NCI-H2171 treated with DMSO at 0.1 percent for 48 hours (cell line): ENCODE data around the gene DNMT1.
"Not testable (repeated sequence)": the region's sequence is repeated elsewhere in the genome, so short reads cannot be mapped to it uniquely, and the experiment has no call there.

Experiments
- DNase-seq: peaks from one replicate; lab custom pipeline; 2025; lab: John Stamatoyannopoulos, UW

DNMT1 gene

GRCh38 chr19:10183926-10184325, 10.8 kb downstream of the DNMT1 start:
- DNase-seq = no peak

- no peak for DNase-seq
Measured at GRCh38 chr19:10182847-10183246, 11.9 kb downstream of the DNMT1 start.

- no peak for DNase-seq
Measured at GRCh38 chr19:10182076-10182475, 12.7 kb downstream of the DNMT1 start.

DNA sequence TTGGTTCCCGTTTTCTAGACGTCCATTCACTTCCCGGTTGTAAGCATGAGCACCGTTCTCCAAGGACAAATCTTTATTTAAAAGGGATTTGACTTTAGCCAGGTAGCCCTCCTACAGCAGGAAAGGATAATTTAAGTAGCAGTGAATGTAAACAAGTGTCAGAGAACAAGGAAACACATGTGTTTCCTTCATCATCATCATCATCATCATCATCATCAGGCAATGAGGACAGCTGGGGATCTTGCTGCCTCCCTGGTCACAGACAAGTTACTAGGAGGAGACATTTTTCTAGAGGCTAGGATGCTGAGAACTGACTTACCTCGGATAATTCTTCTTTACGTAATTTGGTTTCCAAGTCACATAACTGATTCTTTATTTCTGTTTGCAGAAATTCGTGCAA, 14.3 kb downstream of the DNMT1 start:
- DNase-seq = no peak

DNA sequence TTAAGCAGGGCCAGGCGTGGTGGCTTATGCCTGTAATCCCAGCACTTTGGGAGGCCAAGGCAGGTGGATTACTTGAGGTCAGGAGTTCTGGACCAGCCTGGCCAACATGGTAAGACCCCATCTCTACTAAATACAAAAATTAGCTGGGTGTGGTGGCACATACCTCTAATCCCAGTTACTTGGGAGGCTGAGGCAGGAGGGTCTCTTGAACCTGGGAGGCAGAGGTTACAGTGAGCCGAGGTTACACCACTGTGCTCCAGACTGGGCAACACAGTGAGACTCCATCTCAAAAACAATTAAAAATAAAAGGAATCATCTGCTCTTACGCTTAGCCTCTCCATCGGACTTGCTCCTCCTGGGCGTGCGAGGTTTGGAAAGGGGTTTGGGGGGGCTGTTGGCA, 14.7 kb downstream of the DNMT1 start:
- DNase-seq = not testable (repeated sequence)

- DNase-seq = no peak
Measured at GRCh38 chr19:10173527-10173926, 21.2 kb downstream of the DNMT1 start.

- DNase-seq = no peak
Measured at GRCh38 chr19:10168386-10168948, 26.3 kb downstream of the DNMT1 start.

DNA sequence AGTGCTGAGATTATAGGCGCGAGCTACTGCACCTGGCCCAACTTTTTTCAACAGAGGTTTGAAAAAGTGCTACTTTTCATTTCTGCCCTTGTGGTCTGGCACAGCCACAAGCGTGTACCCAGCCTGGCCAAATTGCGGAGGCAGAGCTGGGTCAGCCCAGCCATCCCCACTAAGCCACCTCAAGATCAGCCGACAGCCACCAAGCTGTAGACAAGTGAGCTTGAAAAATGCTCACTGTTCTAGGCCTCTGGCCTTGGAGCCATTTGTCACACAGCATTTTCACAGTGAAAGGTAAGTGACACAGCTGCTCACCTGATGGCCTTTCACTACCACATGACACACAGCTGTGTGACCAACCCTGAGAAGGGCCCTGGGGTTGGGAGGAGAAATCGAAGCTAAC, 27.3 kb downstream of the DNMT1 start:
- DNase-seq = no peak

DNA sequence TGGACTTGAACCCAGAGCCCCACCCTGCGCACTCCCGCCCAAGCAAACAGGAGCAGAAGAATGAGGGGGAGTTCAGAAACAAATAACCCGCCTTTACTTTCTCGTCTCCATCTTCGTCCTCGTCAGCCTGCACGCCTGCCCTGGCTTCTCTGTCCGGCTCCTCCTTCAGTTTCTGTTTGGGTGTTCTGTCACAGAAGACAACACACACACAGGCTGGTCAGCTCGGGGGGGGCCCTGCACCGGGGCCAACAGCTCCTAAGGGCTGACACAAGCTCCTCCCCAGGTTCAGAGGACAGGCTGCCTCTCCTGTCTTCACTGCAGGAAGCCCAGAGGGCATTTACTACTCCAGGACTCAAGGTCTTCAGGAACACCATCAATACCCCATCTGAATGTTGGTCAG, 28.3 kb downstream of the DNMT1 start:
- not testable (repeated sequence) for DNase-seq

DNA sequence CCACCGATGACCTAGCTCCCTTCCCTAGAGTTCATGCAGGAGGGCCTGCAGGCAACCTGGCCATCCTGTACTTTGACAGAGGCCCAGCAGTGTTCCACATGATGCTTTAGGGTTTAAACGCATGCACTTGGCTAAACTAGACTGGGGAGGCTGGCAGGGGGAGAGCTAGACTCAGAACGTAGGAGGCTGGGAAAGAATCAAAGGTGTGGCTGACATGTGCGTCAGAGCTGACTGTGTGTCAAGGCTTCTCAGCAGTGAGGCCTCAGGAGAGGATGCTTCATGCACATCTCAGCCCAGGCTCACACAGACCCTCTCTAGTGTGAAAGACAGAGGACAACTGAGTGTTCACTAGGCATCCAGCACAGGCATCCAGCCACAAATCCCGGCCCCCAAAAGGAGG, 28.7 kb downstream of the DNMT1 start:
- no peak for DNase-seq

DNA sequence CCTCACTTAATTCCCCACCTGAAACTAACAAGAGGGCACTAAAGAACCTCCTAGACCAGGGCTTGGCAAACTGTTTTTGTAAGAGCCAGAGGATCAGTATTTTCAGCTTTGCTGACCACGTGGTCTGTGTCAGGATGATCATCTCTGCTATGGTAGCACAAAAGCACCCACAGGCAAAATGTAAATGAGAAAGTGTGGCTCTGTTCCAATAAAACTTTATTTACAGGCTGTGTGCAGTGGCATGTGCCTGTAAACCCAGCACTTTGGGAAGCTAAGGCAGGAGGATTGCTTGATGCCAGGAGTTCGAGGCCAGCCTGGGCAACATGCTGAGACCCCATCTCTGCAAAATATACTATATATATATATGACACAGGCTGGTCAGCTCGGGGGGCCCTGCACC, 31.2 kb downstream of the DNMT1 start:
- DNase-seq = no peak

DNA sequence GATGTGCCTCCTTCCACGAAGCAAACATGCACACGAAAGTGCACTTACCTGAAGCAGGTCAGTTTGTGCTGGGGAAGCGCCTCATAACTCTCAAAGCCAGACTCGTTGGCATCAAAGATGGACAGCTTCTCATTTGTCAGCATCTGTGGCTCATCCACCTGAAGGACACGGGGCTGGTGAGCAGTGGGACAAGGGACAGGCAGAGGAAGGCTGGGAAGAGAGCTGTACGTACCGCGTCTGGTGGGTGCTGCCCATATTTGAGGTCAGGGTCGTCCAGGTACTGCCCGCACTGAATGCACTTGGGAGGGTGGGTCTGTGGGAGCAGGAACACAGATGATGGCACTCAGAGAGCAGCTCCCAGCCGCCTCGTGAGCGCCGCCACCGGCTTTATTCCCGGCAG, 35.1 kb downstream of the DNMT1 start:
- no peak for DNase-seq

DNA sequence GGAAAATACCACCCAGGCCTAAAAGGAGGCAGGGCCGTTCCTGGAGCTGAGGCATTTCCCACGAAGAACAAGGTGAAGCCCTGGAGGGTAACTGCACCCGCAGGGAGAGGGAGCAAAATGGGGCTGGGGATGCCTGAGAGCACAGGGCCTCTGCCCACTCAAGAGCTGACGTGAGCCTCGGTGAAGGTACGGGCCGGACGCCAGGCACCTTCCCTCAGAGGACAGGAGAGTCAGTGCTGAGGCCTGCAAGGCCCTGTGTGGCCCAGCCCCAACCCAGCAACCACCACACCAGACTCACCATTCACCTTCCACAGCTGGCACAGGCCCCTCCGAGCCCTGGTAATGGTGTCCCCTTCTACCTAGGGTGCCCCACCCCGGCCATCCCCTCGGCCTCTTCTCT, 36.3 kb downstream of the DNMT1 start:
- no peak for DNase-seq

DNA sequence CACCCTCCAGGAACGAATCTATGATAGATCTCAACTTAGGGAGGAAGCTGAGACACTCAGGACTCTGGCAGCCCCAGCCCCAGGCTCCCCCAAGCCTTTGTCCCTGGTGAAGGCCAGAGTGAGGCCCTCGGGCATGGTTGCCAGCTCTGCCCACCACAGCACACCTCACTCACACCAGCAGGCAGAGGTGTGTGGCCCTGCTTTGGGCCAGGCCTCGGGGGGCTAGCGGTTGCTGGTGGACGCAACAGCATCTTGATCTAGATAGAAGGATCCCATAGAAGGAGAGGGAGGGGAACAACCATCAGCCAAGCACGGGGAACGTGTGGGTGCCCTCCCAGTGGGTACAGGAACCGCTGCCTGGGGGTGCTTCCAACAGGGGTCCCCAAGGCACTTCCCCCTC, 36.7 kb downstream of the DNMT1 start:
- DNase-seq = no peak

- DNase-seq = no peak
Measured at GRCh38 chr19:10155839-10156238, 38.9 kb downstream of the DNMT1 start.

- DNase-seq = no peak
Measured at GRCh38 chr19:10152100-10152499, 42.7 kb downstream of the DNMT1 start.

GRCh38 chr19:10151521-10151920, 43.2 kb downstream of the DNMT1 start:
- DNase-seq = no peak

DNA sequence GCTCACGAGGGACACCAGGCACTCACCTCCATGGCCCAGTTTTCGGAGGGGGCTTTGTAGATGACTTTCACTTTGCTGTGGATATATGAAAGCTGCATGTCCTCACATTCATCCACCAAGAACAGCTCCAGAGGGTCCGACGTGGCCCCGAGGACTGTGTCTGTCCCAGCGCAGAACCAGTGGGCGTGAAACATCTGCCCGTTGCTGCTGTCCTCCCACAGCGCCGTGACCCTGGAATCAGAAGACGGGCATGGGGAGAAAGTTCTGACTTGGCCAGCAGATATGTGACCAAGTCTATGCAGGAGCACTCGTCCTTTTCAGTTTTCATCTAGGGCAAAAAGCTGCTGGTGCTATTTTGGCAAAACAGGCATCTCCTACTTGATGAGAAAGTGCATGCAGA, 45.3 kb downstream of the DNMT1 start:
- no peak for DNase-seq

GRCh38 chr19:10146142-10146541, 48.6 kb downstream of the DNMT1 start:
- no peak for DNase-seq

GRCh38 chr19:10145031-10145430, 49.7 kb downstream of the DNMT1 start:
- DNase-seq = no peak

GRCh38 chr19:10144361-10144760, 50.4 kb downstream of the DNMT1 start:
- no peak for DNase-seq

GRCh38 chr19:10143681-10144080, 51.1 kb downstream of the DNMT1 start:
- no peak for DNase-seq

DNA sequence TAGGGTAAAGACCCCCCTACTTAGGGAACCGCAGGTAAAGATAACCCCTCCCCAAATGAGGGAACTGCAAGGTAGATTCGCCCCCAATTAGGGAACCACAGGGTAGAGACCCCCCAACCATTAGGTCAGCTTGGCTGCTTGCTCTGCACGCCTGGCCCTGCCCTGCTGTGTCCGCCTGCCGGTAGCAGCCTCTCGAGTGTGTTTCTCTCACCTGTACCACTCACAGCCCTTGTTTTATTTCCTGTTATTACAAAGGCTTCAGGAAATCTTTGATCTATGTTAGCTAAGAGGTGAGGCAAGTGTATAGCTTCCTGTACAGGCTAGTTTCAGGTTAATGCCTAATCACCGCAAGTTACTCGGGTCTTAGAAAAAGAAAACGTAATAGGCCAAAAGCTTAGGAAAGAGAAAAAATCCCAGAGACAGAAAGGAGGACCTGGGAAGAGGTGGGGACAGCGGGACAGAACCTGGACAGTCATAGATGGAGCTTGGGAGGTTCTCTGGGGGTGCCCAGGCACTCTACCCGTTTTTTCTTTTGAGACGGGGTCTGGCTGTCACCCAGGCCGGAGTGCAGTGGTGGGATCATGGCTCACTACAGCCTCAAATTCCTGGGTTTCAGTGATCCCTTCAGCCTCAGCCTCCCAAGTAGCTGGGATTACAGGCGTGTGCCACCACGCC, 51.9 kb downstream of the DNMT1 start:
- DNase-seq = no peak

DNA sequence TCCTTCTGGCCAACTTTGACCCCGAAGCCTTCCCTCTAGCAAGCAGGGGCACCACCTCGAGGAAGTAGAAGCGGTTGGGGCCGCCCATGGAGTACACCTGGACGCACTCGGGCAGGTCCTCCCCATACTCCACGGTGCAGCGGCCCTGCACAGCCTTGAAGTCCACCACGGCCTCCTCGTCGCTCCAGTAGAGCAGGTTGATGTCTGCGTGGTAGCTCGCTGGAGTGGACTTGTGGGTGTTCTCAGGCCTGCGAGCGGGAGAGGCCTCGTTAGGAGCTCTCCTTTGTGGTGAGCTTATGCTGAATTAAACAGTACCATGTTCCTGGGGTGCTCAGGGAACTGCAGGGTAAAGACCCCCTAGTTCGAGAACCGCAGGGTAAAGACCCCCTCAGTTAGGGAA, 52.8 kb downstream of the DNMT1 start:
- DNase-seq = no peak
